GM18498 (cell line): ENCODE results near the gene DAP.
"Not testable (repeated sequence)": the region's sequence is repeated elsewhere in the genome, so short reads cannot be mapped to it uniquely, and the experiment has no call there.

ENCODE experiments used
- ATAC-seq: cut with Tn5 transposase; IDR thresholded peaks from one replicate; pipeline ENCODE4 v1.9.1; 2021; ENCODE audit warnings: mild to moderate bottlenecking, moderate library complexity; ENCODE audit not compliant: unreplicated experiment

DAP gene

GRCh38 chr5:10658265-10658664 is 102.8 kb downstream of the DAP start:
- no peak for ATAC-seq

GRCh38 chr5:10655972-10656830 is 104.8 kb downstream of the DAP start:
- ATAC-seq, result no peak

- ATAC-seq, result no peak
These were observed 105.7 kb downstream of the DAP start for GRCh38 chr5:10655161-10655971.

- ATAC-seq, result no peak
These were observed 106.5 kb downstream of the DAP start for GRCh38 chr5:10654566-10654965.

GRCh38 chr5:10653751-10654400 is 107.2 kb downstream of the DAP start:
- ATAC-seq, result no peak

GRCh38 chr5:10653043-10653442 is 108.0 kb downstream of the DAP start:
- no peak for ATAC-seq

GRCh38 chr5:10652606-10653005 is 108.4 kb downstream of the DAP start:
- no peak for ATAC-seq

- no peak for ATAC-seq
These were observed 108.9 kb downstream of the DAP start for GRCh38 chr5:10652151-10652550.

- no peak for ATAC-seq
These were observed 111.2 kb downstream of the DAP start for GRCh38 chr5:10649666-10650380.

GRCh38 chr5:10648806-10649665 is 112.0 kb downstream of the DAP start:
- no peak for ATAC-seq

GRCh38 chr5:10647640-10648039 is 113.4 kb downstream of the DAP start:
- ATAC-seq, result no peak

- no peak for ATAC-seq
These were observed 115.4 kb downstream of the DAP start for GRCh38 chr5:10645671-10646070.

GRCh38 chr5:10645146-10645545 is 115.9 kb downstream of the DAP start:
- no peak for ATAC-seq

GRCh38 chr5:10644192-10644591 is 116.8 kb downstream of the DAP start:
- no peak for ATAC-seq

- ATAC-seq, result no peak
These were observed 118.7 kb downstream of the DAP start for GRCh38 chr5:10642367-10642766.

- no peak for ATAC-seq
These were observed 121.1 kb downstream of the DAP start for GRCh38 chr5:10639846-10640368.

GRCh38 chr5:10638723-10639122 is 122.3 kb downstream of the DAP start:
- not testable (repeated sequence) for ATAC-seq

GRCh38 chr5:10637944-10638343 is 123.1 kb downstream of the DAP start:
- ATAC-seq, result no peak

GRCh38 chr5:10636363-10637142 is 124.5 kb downstream of the DAP start:
- ATAC-seq, result no peak
